ENCODE results near the gene EPG5. TPM values are rescaled to one million over a fixed set of nuclear protein-coding genes. Genes with fewer than 3 reads are reported as not detected.

Gene EPG5
- total and polyA plus RNA-seq, 2 donors (not counting 3 experiments of a cell fraction or from before 2014, with no cell fraction given) = 16.7 to 25.6 TPM

DNA sequence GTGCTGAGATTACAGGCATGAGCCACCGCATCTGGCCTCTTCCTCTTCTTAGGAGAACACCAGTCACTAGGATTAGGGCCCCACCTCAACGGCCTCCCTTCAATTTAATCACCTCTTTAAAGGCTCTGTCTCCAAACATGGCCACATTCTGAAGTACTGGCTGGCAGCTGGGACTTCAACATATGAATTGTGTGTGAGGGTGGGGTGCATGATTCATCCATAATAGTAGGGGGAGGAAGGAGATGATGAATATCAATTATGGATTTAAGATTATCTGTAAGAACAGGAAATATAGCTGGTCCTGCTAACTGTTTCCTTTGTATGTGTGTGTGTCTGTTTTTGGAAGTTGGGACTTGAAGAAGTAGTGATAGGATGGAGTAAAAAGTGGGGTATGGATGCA, 14.7 kb upstream of the EPG5 start:
- Histone ChIP-seq H2AFZ (ENCODE audit: low read depth, low read length) (no peak overlapping the region), H3K4me1 (ENCODE audit: control insufficient read depth, extremely low read depth, insufficient read depth, low read length) (peaks cover 7% of the 10 kb centered on the region), H3K9me3 (replicated peaks; ENCODE audit: control insufficient read depth, insufficient read depth, low read length) (no peaks in the 10 kb centered on the region), H3K9me1 (replicated peaks; ENCODE audit: control insufficient read depth, extremely low read depth, insufficient read depth, low read length) (no peaks in the 10 kb centered on the region), H3K4me3 (replicated peaks in 1 of 3; ENCODE audit: insufficient read depth in 1 of 3, low read depth in 1 of 3, low read length in 3 of 3) (no peak overlapping the region), H3K79me2 (ENCODE audit: control insufficient read depth, insufficient read depth, low read length) (no peaks in the 10 kb centered on the region), H4K20me1 (replicated peaks; ENCODE audit: control insufficient read depth, extremely low read depth, insufficient read depth, low read length) (no peaks in the 10 kb centered on the region), H3K9ac (replicated peaks; ENCODE audit: extremely low read depth, insufficient read depth, low read length) (no peak overlapping the region), H3K36me3 (ENCODE audit: control insufficient read depth in 2 of 2, extremely low read depth in 1 of 2, insufficient read depth in 2 of 2, low read length in 2 of 2) (no peaks in the 10 kb centered on the region), H3K4me2 (ENCODE audit: insufficient read depth, low read length) (no peak overlapping the region), H3K27ac (ENCODE audit: insufficient read depth, low read depth, low read length) (no peak overlapping the region), H3K27me3 (ENCODE audit: control insufficient read depth in 2 of 2, insufficient read depth in 2 of 2, low read length in 2 of 2) (no peaks in the 10 kb centered on the region)
- BruUV-seq (replicated peaks) = no TSS peak
- FAIRE-seq (no peak), DNase-seq (ENCODE audit: low read depth, low spot score) (no peak)
- intact Hi-C loops (cut with micrococcal nuclease) = no loop called here
- ChIA-PET CTCF (interaction anchor here (0.7 to 1.5 kb wide), 6 partner anchors 7 to 317 kb away, joined by 3 to 12 read pairs (median 4); no protein-coding TSS in a partner anchor), POLR2A (no interaction called here)
- TF ChIP-seq FOS (IDR thresholded peaks at IDR 0.05; ENCODE audit: borderline replicate concordance, insufficient read depth, low read length) (peak; percentile 68), MYC (IDR thresholded peaks at IDR 0.05; ENCODE audit: low read depth, low read length) (no peak), GATA2 (IDR thresholded peaks at IDR 0.05; ENCODE audit: insufficient read depth, insufficient read length, low read depth, low read length) (peak; percentile 58)
- dilution Hi-C loops (cut with MboI; ENCODE audit: extremely low pct_ligation_motif_present, low sequenced_read_pairs) = no loop called here

GRCh38 chr18:45980229-45980628, 13.1 kb upstream of the EPG5 start:
- CTCF ChIA-PET = no interaction called here
- BruUV-seq (replicated peaks) = no TSS peak
- H3K4me1 ChIP-seq (ENCODE audit: control insufficient read depth, extremely low read depth, insufficient read depth, low read length) = peaks cover 7% of the 10 kb centered on the region
- no peaks in the 10 kb centered on the region for H4K20me1 ChIP-seq (replicated peaks; ENCODE audit: control insufficient read depth, extremely low read depth, insufficient read depth, low read length)
- FAIRE-seq = no peak
- no peaks in the 10 kb centered on the region for H3K9me3 ChIP-seq (replicated peaks; ENCODE audit: control insufficient read depth, insufficient read depth, low read length)
- no peak overlapping the region for H3K9ac ChIP-seq (replicated peaks; ENCODE audit: extremely low read depth, insufficient read depth, low read length)
- H3K4me3 ChIP-seq (replicated peaks in 1 of 3; ENCODE audit: insufficient read depth in 1 of 3, low read depth in 1 of 3, low read length in 3 of 3) = no peak overlapping the region
- no peaks in the 10 kb centered on the region for H3K27me3 ChIP-seq (ENCODE audit: control insufficient read depth in 2 of 2, insufficient read depth in 2 of 2, low read length in 2 of 2)
- no peaks in the 10 kb centered on the region for H3K9me1 ChIP-seq (replicated peaks; ENCODE audit: control insufficient read depth, extremely low read depth, insufficient read depth, low read length)
- no peak overlapping the region for H2AFZ ChIP-seq (ENCODE audit: low read depth, low read length)
- intact Hi-C loops (cut with micrococcal nuclease) (no loop called here), dilution Hi-C loops (cut with MboI; ENCODE audit: extremely low pct_ligation_motif_present, low sequenced_read_pairs) (no loop called here)
- POLR2A ChIA-PET = no interaction called here
- no peaks in the 10 kb centered on the region for H3K79me2 ChIP-seq (ENCODE audit: control insufficient read depth, insufficient read depth, low read length)
- H3K36me3 ChIP-seq (ENCODE audit: control insufficient read depth in 2 of 2, extremely low read depth in 1 of 2, insufficient read depth in 2 of 2, low read length in 2 of 2) = no peaks in the 10 kb centered on the region
- TF ChIP-seq MYC (IDR thresholded peaks at IDR 0.05; ENCODE audit: low read depth, low read length) = no peak
- TF ChIP-seq FOS (IDR thresholded peaks at IDR 0.05; ENCODE audit: borderline replicate concordance, insufficient read depth, low read length) = no peak
- TF ChIP-seq, protein P1, sequence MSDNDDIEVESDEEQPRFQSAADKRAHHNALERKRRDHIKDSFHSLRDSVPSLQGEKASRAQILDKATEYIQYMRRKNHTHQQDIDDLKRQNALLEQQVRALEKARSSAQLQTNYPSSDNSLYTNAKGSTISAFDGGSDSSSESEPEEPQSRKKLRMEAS (IDR thresholded peaks at IDR 0.05; ENCODE audit: insufficient read depth, insufficient read length) = no peak
- H3K4me2 ChIP-seq (ENCODE audit: insufficient read depth, low read length) = no peak overlapping the region
- no peak for DNase-seq (ENCODE audit: low read depth, low spot score)
- no peak overlapping the region for H3K27ac ChIP-seq (ENCODE audit: insufficient read depth, low read depth, low read length)
